Measurements from ENCODE around the gene STK39. TPM values are rescaled to one million over a fixed set of nuclear protein-coding genes. Genes with fewer than 3 reads are reported as not detected.

Gene STK39
- total and polyA plus RNA-seq, 2 experiments from 2014 or later: 3.2 to 14.6 TPM

DNA sequence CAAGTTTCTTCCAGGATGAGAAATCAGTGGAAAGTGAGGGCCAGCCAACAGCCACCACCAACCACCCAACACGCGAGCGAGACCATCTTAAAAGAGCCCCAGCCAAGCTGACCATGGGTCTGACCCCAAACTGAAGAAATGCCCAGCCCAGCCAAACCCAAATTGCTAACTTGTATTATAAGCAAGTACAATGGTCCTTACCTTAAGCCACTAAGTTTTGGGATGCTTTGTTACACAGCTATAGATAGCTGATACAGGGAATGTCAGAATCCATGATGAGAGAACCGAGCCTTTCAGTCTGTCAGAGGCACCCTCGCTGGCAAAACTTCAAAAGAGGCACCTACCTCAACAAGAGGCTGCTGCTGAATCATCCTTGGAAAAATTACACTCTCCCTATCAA is 17.0 kb downstream of the STK39 start:
- peaks cover 74% of the 10 kb centered on the region for H3K79me2 ChIP-seq (ENCODE audit: insufficient read depth)
- H3F3A ChIP-seq (ENCODE audit: insufficient read depth): no peaks in the 10 kb centered on the region
- no peak overlapping the region for H3K27ac ChIP-seq
- no peaks in the 10 kb centered on the region for H3K9me2 ChIP-seq (ENCODE audit: insufficient read depth)
- WGBS, 2 experiments (ENCODE audit: low coverage in 1 of 2, low lambda C conversion rate in 2 of 2, missing lambda C conversion rate in 2 of 2): 94 to 100% methylated on average over 5 of the region's 5 CpGs
- TF ChIP-seq EZH2 (IDR thresholded peaks at IDR 0.05; ENCODE audit: insufficient read depth, poor library complexity, severe bottlenecking): no peak
- no peak for TF ChIP-seq EZH2phosphoT487 (IDR thresholded peaks at IDR 0.05; ENCODE audit: insufficient read depth, low read depth)
- H3K4me3 ChIP-seq: no peak overlapping the region
- no peaks in the 10 kb centered on the region for H3K36me3 ChIP-seq (ENCODE audit: low read depth)
- DNase-seq: no peak
- no peak overlapping the region for H3K4me2 ChIP-seq (ENCODE audit: unreplicated experiment)
- H3K27me3 ChIP-seq (replicated peaks; ENCODE audit: insufficient read depth): no peaks in the 10 kb centered on the region
- in situ Hi-C loops (cut with MboI): no loop called here
- no peaks in the 10 kb centered on the region for H3K9me3 ChIP-seq (ENCODE audit: low read depth)
- H3K4me1 ChIP-seq (ENCODE audit: insufficient read depth): peaks cover 12% of the 10 kb centered on the region
- H3K9ac ChIP-seq: no peak overlapping the region
- no peak overlapping the region for H2AFZ ChIP-seq
- H4K20me1 ChIP-seq (ENCODE audit: insufficient read depth): no peaks in the 10 kb centered on the region

DNA sequence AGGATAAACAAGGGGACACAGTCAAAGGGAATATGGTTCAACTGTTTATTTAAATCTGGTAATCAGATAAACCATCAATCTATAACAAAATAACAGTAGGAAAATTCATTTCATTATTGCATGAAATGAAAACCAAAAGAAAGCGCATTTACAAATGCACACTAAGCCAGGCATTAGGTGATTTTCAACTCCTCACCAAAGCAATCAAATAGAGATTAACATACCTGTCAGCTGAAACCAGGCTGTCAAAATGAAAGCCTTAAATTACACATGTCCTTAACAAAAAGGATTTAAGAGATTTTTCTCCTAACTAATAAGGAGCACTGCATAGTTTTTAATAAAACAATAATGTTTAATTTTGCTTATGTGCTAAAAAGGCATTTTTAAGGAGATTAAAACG is 23.0 kb downstream of the STK39 start:
- peaks cover 5% of the 10 kb centered on the region; the same call in 1 of the 2 replicates for H3K4me1 ChIP-seq (ENCODE audit: insufficient read depth)
- no peaks in the 10 kb centered on the region for H3K9me2 ChIP-seq (ENCODE audit: insufficient read depth)
- no peak overlapping the region for H3K9ac ChIP-seq
- no peak overlapping the region for H3K27ac ChIP-seq
- 0 out of 2 replicates have a peak, but pooled peaks cover 4% of the 10 kb centered on the region for H4K20me1 ChIP-seq (ENCODE audit: insufficient read depth)
- 92 to 99% methylated on average over 2 of the region's 2 CpGs for WGBS, 2 experiments (ENCODE audit: low coverage in 1 of 2, low lambda C conversion rate in 2 of 2, missing lambda C conversion rate in 2 of 2)
- no peaks in the 10 kb centered on the region for H3K27me3 ChIP-seq (replicated peaks; ENCODE audit: insufficient read depth)
- no peak overlapping the region for H3K4me2 ChIP-seq (ENCODE audit: unreplicated experiment)
- no peak overlapping the region for H3K4me3 ChIP-seq
- H3K36me3 ChIP-seq (ENCODE audit: low read depth): no peaks in the 10 kb centered on the region
- no peaks in the 10 kb centered on the region for H3K9me3 ChIP-seq (ENCODE audit: low read depth)
- no peak for TF ChIP-seq EZH2 (IDR thresholded peaks at IDR 0.05; ENCODE audit: insufficient read depth, poor library complexity, severe bottlenecking)
- no peak for TF ChIP-seq EZH2phosphoT487 (IDR thresholded peaks at IDR 0.05; ENCODE audit: insufficient read depth, low read depth)
- no peak for DNase-seq
- peaks cover 7% of the 10 kb centered on the region; the same call in 1 of the 2 replicates for H3F3A ChIP-seq (ENCODE audit: insufficient read depth)
- no peak overlapping the region for H2AFZ ChIP-seq
- in situ Hi-C loops (cut with MboI): no loop called here
- H3K79me2 ChIP-seq (ENCODE audit: insufficient read depth): peaks cover 52% of the 10 kb centered on the region

DNA sequence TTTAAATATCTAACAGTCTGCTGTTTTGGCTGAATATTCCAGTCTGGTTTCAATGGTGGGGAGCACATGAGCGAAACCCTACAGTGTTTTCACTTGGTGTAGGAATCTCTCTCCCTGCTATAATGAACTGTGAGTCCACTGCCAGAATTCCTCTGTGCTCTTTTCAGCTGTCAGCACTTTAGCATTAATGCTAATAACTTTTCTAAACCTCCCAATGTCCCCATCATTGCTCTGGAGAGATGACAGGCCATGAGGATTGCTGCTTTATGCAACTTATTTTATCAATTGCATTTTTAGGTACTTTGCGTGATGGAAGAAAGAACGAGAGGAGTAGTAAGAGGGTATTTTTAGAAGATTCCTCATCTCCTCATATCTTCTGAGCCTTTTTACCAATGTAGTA is 25.3 kb downstream of the STK39 start:
- Histone ChIP-seq H3K4me2 (ENCODE audit: unreplicated experiment) (no peak overlapping the region), H3K36me3 (ENCODE audit: low read depth) (no peaks in the 10 kb centered on the region), H3K4me3 (no peak overlapping the region), H2AFZ (no peak overlapping the region), H3F3A (ENCODE audit: insufficient read depth) (peaks cover 7% of the 10 kb centered on the region; the same call in 1 of the 2 replicates), H3K9me2 (ENCODE audit: insufficient read depth) (no peaks in the 10 kb centered on the region), H3K27ac (no peak overlapping the region), H3K4me1 (ENCODE audit: insufficient read depth) (peaks cover 5% of the 10 kb centered on the region; the same call in 1 of the 2 replicates), H3K27me3 (replicated peaks; ENCODE audit: insufficient read depth) (no peaks in the 10 kb centered on the region), H3K9me3 (ENCODE audit: low read depth) (no peaks in the 10 kb centered on the region), H3K9ac (no peak overlapping the region), H3K79me2 (ENCODE audit: insufficient read depth) (peaks cover 51% of the 10 kb centered on the region), H4K20me1 (ENCODE audit: insufficient read depth) (0 out of 2 replicates have a peak, but pooled peaks cover 4% of the 10 kb centered on the region)
- in situ Hi-C loops (cut with MboI): no loop called here
- WGBS, 2 experiments (ENCODE audit: low coverage in 1 of 2, low lambda C conversion rate in 2 of 2, missing lambda C conversion rate in 2 of 2): 80 to 83% methylated on average over 3 of the region's 3 CpGs
- TF ChIP-seq EZH2phosphoT487 (IDR thresholded peaks at IDR 0.05; ENCODE audit: insufficient read depth, low read depth) (no peak), EZH2 (IDR thresholded peaks at IDR 0.05; ENCODE audit: insufficient read depth, poor library complexity, severe bottlenecking) (no peak)
- DNase-seq: no peak

DNA sequence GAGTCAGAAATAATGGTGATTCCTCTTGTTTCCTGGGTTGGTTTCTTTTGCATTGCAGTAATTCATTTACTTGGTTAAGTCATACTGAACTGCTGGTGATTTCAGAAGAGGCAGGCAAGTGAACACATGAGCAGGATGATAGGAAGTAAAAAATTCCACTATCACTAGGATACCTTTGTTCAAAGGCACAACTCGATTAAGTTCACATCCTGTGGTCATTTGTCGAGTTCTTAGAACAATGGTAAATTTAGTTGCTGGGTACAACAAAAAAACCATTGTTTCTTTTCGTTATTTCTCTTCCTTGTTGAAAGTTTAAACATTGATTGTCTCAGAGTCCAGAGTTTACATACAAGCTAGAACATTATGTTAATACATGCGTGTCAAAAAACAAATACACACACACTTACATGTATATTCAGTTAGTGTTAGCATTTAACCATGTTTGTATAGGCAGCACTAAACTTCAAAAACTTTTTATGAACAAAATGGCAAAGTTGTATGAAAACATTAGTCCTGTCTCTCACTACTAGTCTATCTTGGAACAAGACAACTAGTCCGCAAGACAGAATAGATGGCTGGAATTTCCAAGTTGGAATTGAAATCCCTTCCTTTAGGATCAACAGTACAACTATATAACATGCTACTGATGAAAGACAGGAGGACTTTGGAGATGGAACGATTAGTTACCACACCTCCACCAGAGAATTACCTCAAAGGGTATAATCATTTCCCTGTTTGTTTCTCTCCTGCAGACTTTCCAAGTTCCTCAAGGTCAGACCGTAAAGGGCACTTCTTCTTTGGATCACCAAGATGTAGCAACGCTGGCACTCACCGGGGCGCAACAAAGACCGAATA is 26.2 kb downstream of the STK39 start:
- H2AFZ ChIP-seq: no peak overlapping the region
- no peaks in the 10 kb centered on the region for H3K36me3 ChIP-seq (ENCODE audit: low read depth)
- no peak overlapping the region for H3K4me2 ChIP-seq (ENCODE audit: unreplicated experiment)
- peaks cover 9% of the 10 kb centered on the region for H3F3A ChIP-seq (ENCODE audit: insufficient read depth)
- H3K9me2 ChIP-seq (ENCODE audit: insufficient read depth): no peaks in the 10 kb centered on the region
- H3K27ac ChIP-seq: no peak overlapping the region
- H3K79me2 ChIP-seq (ENCODE audit: insufficient read depth): peaks cover 53% of the 10 kb centered on the region
- H3K9me3 ChIP-seq (ENCODE audit: low read depth): no peaks in the 10 kb centered on the region
- no peaks in the 10 kb centered on the region for H3K27me3 ChIP-seq (replicated peaks; ENCODE audit: insufficient read depth)
- H4K20me1 ChIP-seq (ENCODE audit: insufficient read depth): peaks cover 4% of the 10 kb centered on the region; the same call in 1 of the 2 replicates
- no peak overlapping the region for H3K9ac ChIP-seq
- WGBS, 2 experiments (ENCODE audit: low coverage in 1 of 2, low lambda C conversion rate in 2 of 2, missing lambda C conversion rate in 2 of 2): 89 to 90% methylated on average over 11 of the region's 11 CpGs
- peaks cover 10% of the 10 kb centered on the region for H3K4me1 ChIP-seq (ENCODE audit: insufficient read depth)
- in situ Hi-C loops (cut with MboI): no loop called here
- DNase-seq: no peak
- TF ChIP-seq EZH2 (IDR thresholded peaks at IDR 0.05; ENCODE audit: insufficient read depth, poor library complexity, severe bottlenecking) (no peak), EZH2phosphoT487 (IDR thresholded peaks at IDR 0.05; ENCODE audit: insufficient read depth, low read depth) (no peak)
- H3K4me3 ChIP-seq: no peak overlapping the region

Measured in GM23248 (cell line).